IPS-NIHi11 (cell line): ENCODE data around the gene CAMTA1.

Experiments used
- DNase-seq: peaks from one replicate; pipeline ENCODE4 v3.0.0; 2012; ENCODE audit warnings: mixed read lengths, low spot score

CAMTA1 gene

GRCh38 chr1:7006996-7007871 is 222.0 kb downstream of the CAMTA1 start:
- no peak for DNase-seq

- DNase-seq: no peak
Measured at GRCh38 chr1:7007902-7008301, 222.6 kb downstream of the CAMTA1 start.

DNA sequence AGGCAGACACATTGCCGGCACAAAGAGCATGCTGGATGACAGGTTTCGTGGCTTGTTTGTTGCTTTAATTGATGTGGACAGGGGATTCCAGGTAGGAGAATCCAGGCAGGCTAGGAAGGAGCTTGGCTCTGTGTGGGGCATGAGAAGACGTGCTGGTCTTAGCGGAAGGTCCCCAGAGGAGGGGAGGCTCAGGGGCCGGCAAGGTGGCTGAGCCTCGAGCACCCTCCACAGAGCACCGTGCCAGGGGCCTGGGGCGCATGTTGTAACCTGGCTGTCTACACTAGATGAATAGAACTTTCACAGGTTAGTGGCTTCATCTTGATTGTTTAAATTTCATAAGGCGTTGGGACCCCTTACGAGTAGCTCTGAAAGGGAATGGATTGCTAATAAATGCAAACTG is 223.1 kb downstream of the CAMTA1 start:
- DNase-seq: no peak

GRCh38 chr1:7008975-7009740 is 223.9 kb downstream of the CAMTA1 start:
- DNase-seq: no peak

DNA sequence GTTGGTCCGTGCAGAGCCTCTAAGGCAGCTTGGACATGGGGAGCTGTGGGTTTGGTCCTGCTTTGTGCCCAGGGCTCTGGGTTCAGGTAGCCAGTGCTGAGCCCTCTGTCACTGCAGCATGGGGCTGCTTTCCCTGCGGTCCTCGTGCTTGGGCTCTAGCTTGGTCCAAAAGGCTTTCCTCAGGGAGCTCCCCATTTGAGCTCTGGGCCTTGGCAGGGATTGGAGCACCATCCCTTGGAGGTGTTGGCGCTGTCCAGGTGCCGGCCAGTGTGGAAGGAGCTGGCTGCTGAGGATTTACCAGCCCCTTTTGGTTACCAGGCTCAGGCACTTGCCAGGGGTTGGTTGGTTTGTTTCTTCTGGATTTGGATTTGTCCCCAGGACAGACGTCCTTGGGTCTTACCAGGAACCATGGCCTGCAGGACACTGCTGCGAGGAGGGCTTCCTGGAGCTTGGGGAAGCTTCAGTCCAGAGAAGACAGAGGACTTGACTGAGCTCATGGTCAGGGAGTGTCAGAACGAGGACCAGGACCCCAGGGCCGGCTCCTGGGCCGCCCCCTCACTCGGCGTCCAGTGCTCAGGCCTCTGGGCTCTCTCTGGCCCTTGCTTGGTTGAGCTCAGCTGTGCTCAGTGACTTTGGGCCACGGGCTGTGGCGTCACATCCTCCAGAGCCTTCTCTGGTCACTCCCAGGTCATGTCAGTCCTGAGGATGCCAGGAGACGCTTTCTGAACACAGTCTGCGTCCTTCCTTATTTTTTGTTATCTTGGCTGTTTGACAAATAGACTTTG is 224.7 kb downstream of the CAMTA1 start:
- DNase-seq: no peak

DNA sequence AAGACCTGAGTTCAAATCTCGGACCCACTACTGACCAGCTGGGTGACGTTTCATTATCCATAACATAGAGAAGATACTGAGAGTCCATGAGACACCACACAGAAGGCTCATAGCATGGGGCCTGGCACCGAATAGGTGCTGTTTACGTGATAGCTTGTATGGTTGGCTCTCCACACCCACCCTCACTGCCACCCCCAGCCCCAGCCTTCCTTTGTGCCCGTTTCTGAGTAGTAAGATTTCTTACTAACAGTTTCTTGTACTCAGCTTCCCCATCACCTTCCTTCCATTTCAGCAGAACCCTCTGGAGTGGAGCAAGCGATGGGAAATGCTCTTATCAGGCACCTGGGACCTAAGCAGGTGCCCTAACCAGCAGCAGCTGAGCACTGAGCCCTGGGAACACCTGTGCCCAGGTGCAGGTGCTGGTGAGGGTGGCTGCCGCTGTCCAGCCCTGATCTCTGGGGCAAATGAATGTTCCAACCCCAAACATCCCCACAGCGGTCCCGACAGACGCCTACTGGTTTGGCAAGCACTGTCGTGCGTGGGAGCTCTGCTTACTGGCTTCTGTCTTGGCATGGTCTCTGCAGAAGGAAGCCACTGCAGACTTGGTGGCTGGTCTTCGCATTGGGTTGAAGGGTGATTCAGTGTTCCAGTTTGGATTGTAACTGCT is 225.4 kb downstream of the CAMTA1 start:
- DNase-seq: no peak

DNA sequence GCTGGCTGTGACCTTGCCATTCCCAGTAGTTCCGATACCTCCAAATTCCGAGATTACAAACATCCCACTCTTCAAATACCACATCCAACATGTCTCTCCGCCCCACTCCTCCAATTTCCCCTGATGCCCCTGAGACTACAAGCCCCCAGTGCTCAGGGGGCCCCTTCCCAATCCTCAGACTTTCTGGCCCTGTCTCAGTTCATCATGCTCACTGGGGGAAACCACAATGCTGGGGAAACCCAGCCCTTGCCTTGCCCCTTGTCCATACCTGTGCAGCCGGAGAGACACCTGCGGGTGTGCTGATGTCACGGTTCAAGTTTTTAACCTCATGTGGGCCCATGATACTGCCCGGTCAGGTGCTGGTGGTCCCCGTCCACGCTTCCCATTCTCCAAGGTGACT is 226.6 kb downstream of the CAMTA1 start:
- DNase-seq: no peak

GRCh38 chr1:7012461-7012924 is 227.2 kb downstream of the CAMTA1 start:
- no peak for DNase-seq

GRCh38 chr1:7013833-7014639 is 228.8 kb downstream of the CAMTA1 start:
- no peak for DNase-seq

- DNase-seq: no peak
Measured at GRCh38 chr1:7014640-7014930, 229.3 kb downstream of the CAMTA1 start.

- no peak for DNase-seq
Measured at GRCh38 chr1:7015022-7015421, 229.8 kb downstream of the CAMTA1 start.

DNA sequence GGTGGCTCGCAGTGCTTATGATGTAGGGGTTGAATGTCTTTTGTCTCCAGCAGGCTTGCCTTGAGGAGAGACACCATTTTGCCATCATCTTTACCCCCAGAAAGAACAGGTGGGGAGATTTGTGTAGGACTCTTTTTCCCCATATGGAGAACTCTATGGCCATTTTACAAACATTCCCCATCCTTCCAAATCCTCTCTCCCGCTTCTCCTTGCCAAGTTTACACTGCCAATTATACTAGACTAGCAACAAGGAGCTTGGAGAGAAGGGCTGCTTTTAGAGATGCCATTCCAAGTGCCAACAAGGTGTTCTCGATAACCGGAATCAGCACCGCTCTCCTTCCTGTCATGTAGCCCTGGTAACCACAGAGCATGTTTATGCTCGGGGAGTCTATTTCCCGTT is 233.1 kb downstream of the CAMTA1 start:
- DNase-seq: no peak

DNA sequence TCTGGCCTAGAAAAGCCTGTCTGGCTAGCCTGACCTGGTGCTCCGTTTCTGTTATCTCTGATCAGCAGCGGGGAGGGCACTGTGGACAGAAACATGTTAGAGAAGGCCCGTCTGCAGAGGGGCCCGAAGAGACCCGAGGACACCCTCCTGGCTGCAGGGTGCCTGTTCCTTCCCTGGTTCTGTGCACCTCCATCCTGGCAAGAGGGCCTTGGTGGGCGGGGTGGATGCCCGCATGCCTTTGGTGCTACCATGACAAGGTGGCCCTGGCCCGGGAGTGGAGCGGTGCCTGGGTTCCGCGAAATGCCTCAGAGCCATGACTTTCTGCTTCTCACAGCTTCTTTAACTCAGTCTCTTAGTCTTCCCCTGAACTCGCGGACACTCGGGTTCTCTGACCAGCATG is 233.6 kb downstream of the CAMTA1 start:
- no peak for DNase-seq

- no peak for DNase-seq
Measured at GRCh38 chr1:7019510-7019909, 234.3 kb downstream of the CAMTA1 start.

GRCh38 chr1:7022058-7022457 is 236.8 kb downstream of the CAMTA1 start:
- peak; percentile 49 for DNase-seq

- DNase-seq: no peak
Measured at GRCh38 chr1:7025013-7025412, 239.8 kb downstream of the CAMTA1 start.

DNA sequence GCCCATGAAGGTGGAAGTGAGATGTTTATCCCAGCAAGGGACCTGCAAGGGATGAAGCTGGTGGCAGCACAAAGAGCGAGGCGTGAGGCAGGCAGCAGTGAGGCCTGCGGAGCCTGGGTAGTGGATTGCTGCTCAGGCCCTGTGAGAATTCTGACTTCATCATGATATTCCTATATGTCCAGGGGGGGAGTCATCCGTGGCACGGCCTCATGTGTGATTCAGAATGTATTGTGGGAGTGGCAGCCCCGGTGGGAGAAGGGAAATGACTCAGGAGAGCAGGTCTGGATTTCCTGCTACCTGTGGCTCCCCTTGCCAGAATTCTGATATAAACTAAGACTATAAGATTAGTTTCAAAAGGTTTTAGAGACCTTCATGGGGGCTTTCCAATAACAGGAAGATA is 240.9 kb downstream of the CAMTA1 start:
- DNase-seq: no peak

- no peak for DNase-seq
Measured at GRCh38 chr1:7032992-7033391, 247.7 kb downstream of the CAMTA1 start.

GRCh38 chr1:7036386-7036785 is 251.1 kb downstream of the CAMTA1 start:
- DNase-seq: no peak

DNA sequence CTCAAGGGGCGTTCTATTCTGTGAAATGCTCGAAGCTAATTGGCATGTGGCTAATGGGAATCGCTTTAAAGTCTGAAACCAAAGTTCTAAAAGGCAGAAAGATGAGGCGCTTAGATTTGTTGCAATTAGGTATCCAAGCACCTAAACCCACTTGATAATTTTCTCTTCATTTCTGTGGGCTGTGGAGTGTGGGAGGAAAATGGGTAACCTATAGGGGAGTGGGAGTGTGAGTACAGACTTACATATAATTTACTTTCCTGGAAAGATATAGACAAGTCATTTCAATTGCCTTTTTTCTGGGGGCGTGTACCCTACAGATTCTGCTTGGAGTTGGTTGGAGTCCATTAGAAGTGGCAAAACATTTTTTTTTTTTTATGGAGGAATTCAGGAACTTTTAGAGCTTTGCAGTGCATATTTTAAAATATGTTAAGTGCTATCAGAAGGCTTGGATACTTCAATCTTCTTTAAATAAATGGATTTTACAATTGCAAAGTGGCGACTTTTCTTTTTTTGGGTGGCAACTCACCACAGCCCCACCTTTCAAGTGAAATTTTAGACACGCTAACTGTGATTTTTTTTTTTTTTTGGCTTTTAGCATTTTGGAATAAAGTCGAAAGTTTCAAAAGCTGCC is 254.5 kb downstream of the CAMTA1 start:
- DNase-seq: no peak
